ENCODE data around the gene SP140.
"Not testable (repeated sequence)": the region's sequence is repeated elsewhere in the genome, so short reads cannot be mapped to it uniquely, and the experiment has no call there.

Gene SP140

DNA sequence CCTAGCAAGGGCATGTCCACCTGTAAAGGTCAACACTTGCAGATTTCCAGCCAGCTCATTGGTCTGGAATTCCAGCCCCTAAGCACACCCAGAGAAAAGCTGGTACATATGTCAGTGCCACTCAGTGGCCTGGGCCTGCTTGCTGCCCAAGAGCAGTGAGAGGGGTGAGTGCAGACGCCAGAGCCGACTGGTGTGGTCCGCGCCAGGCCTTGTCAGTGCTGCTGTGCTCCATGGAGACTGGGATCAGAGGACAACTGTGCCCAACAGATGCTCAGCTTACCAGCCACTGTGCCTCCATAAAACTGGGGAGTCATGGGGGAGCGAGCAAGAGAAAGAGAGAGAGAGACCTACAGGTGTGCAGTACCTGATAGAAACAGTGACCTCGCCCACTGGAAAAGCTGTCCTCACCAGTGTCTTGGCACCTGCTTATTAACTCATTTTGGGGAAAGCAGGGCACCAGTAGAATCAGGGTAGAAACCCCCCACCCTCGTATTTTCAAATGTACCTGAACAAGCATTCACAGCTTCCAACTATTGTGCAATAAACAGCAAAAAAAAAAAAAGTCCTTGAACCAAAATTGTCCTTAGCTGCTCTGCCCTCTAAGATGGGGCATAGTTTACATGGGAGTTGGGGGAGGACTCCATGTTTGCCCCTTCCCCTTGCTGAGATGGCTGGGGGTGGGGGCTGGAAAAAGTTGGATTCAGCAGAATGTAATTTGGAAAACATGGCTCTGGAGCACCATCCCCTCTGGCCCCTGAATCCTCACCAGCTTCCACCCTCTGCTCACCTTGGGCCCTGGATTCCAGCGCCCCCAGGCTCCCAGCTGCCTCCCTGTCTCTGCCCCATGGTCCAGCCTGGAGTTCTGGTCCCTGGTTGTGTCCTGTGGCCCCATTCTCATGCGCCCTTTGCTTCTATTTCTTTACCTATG is 100.0 kb downstream of the SP140 start:
- no peak for DNase-seq

DNA sequence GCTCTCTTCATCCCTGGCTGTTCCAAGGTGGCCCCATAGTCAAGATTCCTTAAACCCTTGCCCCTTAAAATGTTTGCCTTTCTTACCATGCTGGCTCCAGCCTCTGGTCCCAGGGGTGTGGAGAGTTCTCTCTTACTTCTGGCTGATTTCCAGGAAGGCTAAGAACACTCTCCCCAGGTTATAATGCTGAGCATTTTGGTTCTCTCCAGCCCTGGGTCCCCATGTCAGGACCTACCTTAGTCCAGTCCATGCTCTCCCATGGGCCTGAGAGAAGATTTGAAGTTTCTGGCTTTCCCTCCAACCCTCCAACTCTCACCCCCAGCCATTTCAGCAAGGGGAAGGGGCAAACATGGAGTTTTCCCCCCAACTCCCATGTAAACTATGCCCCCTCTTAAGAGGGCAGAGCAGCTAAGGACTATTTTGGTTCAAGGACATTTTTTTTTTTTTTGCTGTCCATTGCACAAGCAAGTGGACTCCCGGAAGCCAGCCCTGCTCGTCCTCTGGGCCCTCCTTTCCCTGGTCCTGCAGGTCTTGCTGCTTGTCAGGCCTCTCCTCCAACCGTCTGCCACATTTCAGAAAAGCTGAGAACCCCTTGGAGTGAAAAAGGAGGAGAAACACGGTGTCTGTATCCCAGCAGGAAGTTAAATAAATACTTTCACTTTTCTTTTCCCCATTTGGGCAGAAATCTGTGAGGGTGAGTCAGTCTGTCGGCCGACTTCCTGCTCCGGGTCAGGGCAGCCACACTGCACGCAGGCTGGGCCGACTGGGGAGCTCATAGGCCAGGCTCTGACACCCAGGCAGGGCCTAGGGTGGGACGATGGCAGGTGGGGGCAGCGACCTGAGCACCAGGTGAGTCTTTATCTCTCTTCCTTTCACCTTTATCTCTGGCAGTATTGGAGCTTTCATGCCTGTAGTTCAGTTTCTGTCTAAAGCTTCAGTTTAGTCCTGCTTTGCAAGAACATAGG is 101.2 kb downstream of the SP140 start, which contains the start of gene SP140L:
TSS of gene SP140L (plus strand) at position 741 of the 965 bp plus-strand sequence. CDS start at position 818, 77 bp downstream.
- peak in 13 of 56 donors; percentile 3 to 32 (median 10) for DNase-seq

- no peak for DNase-seq
Observed at GRCh38 chr2:230327418-230328154, 102.0 kb downstream of the SP140 start.

DNA sequence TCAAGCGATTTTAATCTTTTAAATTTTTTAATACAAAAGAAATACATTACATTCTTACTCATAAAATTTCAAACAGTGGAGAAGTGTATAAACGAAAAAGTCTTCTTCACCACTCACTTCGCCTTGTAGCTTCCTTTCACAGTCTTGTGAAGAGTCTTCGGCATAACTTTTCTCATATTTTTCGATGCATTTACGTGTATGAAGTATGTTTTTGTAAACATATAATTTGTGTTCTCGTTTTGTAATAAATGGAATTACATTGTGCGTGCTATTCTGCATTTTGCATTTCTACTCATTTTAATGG is 102.6 kb downstream of the SP140 start:
- no peak for DNase-seq

GRCh38 chr2:230329946-230330605 is 104.5 kb downstream of the SP140 start:
- DNase-seq = no peak

DNA sequence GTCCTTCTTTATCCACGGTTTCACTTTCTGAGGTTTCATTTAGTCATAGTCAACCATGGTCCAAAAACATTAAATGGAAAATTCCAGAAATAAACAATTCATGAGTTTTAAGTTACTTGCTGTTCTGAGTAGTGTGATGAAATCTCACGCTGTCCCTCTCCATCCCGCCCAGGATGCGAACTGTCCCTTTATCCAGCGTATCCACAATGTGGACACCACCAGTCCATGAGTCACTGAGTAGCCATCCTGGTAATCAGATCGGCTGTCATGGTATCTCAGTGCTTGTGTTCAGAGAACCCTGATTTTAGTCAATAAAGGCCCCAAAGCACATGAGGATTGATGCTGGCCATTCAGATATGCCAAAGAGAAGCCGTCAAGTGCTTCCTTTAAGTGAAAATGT is 105.2 kb downstream of the SP140 start:
- DNase-seq = no peak

DNA sequence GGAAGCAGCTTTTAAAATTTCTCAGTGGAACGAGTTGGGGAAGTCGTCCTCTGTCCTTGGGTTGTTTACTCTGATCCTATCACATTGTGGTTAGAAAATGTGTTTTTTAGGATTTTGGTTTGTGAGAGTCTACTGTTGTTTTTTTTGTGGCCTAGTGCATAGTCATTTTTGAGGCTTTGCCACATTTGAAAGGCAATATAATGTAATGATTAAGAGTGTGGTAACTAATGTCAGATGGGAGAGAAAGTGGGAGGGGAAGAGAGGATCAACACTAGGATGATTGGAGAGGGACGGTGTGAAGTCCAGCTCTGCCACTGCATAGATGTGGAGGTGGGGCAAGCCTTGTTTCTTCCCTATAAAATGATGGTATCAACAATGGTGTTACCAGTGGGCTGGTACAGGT is 109.9 kb downstream of the SP140 start:
- DNase-seq = no peak

GRCh38 chr2:230335864-230336506 is 110.4 kb downstream of the SP140 start:
- DNase-seq = no peak

DNA sequence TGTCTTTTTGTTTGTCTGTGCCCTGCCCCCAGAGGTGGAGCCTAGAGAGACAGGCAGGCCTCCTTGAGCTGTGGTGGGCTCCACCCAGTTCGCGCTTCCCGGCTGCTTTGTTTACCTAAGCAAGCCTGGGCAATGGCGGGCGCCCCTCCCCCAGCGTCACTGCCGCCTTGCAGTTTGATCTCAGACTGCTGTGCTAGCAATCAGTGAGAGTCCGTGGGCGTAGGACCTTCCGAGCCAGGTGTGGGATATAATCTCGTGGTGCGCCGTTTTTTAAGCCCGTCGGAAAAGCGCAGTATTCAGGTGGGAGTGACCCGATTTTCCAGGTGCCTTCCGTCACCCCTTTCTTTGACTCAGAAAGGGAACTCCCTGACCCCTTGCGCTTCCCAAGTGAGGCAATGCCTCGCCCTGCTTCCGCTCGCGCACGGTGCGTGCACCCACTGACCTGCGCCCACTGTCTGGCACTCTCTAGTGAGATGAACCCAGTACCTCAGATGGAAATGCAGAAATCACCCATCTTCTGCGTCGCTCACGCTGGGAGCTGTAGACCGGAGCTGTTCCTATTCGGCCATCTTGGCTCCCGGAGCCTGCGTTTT is 116.5 kb downstream of the SP140 start:
- DNase-seq = not testable (repeated sequence)

- not testable (repeated sequence) for DNase-seq
Observed at GRCh38 chr2:230343041-230343624, 117.6 kb downstream of the SP140 start.

DNA sequence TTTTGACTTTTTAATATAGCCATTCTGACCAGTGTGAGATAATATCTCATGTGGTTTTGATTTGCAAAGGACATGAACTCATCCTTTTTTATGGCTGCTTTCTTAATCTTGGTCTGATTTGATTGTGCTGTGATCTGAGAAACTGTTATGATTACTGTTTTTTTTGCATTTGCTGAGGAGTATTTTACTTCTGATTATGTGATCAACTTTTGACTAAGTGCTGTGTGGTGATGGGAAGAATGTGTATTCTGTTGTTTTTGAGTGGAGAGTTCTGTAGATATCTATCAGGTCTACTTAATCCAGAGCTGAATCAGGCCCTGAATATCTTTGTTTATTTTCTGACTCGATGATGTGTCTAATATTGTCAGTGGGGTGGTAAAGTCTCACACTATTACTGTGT is 118.2 kb downstream of the SP140 start:
- no peak for DNase-seq

GRCh38 chr2:230346465-230346864 is 120.9 kb downstream of the SP140 start:
- DNase-seq = no peak

GRCh38 chr2:230346921-230347533 is 121.5 kb downstream of the SP140 start:
- DNase-seq = no peak

DNA sequence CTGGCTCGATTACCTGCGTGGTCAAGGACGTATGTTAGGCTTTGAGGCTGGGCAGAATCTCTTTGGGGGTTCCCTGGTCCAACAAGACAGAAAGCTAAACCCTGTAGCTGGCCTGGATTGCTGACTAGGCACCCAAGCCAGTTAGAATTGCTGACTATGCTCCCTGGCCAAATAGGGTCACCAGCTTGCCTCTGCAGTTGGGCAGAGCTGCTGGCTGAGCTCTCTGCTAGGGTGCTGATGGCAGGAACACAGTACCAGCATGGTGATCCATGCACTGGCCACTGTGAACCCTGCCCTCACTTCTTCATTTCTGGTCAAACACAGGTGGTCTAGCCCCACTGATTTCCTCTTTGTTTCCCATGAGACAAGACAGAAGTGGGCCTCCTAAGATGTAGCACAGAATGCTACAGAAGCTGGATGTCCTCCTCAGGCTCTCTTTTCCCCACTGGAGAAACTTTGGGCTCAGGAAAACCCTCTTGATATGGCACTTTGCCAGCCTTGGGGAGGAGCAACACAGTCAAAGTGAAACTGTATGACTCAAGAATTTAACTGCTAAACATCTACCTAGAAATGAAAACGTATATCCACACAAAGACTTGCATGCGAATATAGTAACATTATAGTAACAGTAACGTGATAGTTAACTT is 122.2 kb downstream of the SP140 start:
- DNase-seq = no peak

GRCh38 chr2:230348787-230349186 is 123.3 kb downstream of the SP140 start:
- DNase-seq = no peak

- DNase-seq = no peak
Observed at GRCh38 chr2:230356084-230356483, 130.5 kb downstream of the SP140 start.

DNA sequence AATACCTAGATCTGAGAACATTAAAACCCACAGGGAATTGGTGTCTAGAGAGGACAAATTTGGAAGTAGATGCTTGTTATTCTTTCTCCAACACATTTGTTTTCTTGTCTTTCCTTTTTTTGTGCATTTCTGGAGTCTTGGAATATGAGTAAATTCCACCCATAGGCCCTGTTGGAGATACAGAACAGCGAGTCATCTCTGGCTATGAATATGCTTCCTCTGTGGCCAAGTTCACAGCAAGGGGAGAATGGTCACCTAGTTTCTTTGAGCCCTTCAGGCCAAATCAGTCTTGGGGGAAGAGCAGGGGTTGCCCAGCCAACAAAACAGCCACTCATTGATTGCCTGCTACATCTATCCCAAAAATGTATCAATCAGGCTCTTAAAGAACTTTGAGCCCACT is 132.8 kb downstream of the SP140 start:
- DNase-seq = no peak

DNA sequence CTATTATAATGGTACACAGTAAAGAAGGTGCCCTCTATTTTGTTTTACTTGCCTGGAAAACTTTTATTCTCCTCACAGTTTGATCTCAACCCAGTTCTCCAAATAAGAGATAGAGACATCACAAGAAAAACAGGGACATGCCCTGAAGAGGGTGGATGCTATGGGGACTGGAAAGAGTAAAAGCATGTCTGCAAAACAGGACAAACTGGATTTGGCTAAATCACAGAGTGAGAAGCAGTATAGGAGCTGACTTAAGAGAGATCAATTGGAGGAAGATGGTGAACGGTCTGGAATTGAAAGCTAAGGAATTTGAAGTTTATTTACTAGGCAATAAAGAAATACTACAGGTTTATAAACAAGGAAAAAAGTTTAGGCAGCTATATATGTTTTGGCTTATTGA is 134.5 kb downstream of the SP140 start:
- no peak for DNase-seq

Measured in amygdala (tissue), 56 donors.